Measurements from ENCODE around the gene FRMPD4. TPM values are rescaled to one million over a fixed set of nuclear protein-coding genes. Genes with fewer than 3 reads are reported as not detected.

FRMPD4 gene
- total and polyA plus RNA-seq, 2 experiments from 2014 or later: 0.19 to 0.80 TPM

- TF ChIP-seq, protein P1, sequence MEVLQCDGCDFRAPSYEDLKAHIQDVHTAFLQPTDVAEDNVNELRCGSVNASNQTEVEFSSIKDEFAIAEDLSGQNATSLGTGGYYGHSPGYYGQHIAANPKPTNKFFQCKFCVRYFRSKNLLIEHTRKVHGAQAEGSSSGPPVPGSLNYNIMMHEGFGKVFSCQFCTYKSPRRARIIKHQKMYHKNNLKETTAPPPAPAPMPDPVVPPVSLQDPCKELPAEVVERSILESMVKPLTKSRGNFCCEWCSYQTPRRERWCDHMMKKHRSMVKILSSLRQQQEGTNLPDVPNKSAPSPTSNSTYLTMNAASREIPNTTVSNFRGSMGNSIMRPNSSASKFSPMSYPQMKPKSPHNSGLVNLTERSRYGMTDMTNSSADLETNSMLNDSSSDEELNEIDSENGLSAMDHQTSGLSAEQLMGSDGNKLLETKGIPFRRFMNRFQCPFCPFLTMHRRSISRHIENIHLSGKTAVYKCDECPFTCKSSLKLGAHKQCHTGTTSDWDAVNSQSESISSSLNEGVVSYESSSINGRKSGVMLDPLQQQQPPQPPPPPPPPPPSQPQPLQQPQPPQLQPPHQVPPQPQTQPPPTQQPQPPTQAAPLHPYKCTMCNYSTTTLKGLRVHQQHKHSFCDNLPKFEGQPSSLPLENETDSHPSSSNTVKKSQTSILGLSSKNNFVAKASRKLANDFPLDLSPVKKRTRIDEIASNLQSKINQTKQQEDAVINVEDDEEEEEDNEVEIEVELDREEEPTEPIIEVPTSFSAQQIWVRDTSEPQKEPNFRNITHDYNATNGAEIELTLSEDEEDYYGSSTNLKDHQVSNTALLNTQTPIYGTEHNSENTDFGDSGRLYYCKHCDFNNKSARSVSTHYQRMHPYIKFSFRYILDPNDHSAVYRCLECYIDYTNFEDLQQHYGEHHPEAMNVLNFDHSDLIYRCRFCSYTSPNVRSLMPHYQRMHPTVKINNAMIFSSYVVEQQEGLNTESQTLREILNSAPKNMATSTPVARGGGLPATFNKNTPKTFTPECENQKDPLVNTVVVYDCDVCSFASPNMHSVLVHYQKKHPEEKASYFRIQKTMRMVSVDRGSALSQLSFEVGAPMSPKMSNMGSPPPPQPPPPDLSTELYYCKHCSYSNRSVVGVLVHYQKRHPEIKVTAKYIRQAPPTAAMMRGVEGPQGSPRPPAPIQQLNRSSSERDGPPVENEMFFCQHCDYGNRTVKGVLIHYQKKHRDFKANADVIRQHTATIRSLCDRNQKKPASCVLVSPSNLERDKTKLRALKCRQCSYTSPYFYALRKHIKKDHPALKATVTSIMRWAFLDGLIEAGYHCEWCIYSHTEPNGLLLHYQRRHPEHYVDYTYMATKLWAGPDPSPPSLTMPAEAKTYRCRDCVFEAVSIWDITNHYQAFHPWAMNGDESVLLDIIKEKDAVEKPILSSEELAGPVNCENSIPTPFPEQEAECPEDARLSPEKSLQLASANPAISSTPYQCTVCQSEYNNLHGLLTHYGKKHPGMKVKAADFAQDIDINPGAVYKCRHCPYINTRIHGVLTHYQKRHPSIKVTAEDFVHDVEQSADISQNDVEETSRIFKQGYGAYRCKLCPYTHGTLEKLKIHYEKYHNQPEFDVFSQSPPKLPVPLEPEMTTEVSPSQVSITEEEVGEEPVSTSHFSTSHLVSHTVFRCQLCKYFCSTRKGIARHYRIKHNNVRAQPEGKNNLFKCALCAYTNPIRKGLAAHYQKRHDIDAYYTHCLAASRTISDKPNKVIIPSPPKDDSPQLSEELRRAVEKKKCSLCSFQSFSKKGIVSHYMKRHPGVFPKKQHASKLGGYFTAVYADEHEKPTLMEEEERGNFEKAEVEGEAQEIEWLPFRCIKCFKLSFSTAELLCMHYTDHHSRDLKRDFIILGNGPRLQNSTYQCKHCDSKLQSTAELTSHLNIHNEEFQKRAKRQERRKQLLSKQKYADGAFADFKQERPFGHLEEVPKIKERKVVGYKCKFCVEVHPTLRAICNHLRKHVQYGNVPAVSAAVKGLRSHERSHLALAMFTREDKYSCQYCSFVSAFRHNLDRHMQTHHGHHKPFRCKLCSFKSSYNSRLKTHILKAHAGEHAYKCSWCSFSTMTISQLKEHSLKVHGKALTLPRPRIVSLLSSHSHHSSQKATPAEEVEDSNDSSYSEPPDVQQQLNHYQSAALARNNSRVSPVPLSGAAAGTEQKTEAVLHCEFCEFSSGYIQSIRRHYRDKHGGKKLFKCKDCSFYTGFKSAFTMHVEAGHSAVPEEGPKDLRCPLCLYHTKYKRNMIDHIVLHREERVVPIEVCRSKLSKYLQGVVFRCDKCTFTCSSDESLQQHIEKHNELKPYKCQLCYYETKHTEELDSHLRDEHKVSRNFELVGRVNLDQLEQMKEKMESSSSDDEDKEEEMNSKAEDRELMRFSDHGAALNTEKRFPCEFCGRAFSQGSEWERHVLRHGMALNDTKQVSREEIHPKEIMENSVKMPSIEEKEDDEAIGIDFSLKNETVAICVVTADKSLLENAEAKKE (CRISPR knock-in tag; IDR thresholded peaks at IDR 0.05): no peak
- TF ChIP-seq JUNB (IDR thresholded peaks at IDR 0.05; ENCODE audit: unreplicated experiment): no peak
- no peak for TF ChIP-seq STAT1 (IDR thresholded peaks at IDR 0.05; ENCODE audit: unreplicated experiment)
- no peak for TF ChIP-seq NANOG (IDR thresholded peaks at IDR 0.05; ENCODE audit: borderline replicate concordance)
Observed at GRCh38 chrX:12709047-12709446, 570.8 kb downstream of the FRMPD4 start (continued).

GRCh38 chrX:12711435-12712040 lies 573.3 kb downstream of the FRMPD4 start:
- ATAC-seq: no peak
- TF ChIP-seq POLR2AphosphoS5 (IDR thresholded peaks at IDR 0.05; ENCODE audit: low read depth) (no peak), STAT1 (IDR thresholded peaks at IDR 0.05; ENCODE audit: unreplicated experiment) (no peak)
- TF ChIP-seq, protein P1 (CRISPR knock-in tag; IDR thresholded peaks at IDR 0.05): no peak

More at GRCh38 chrX:12711435-12712040, 573.3 kb downstream of the FRMPD4 start:
- Histone ChIP-seq H3K36me3 (ENCODE audit: insufficient read depth) (no peaks in the 10 kb centered on the region), H3F3A (replicated peaks; ENCODE audit: low read depth) (no peaks in the 10 kb centered on the region), H3K27me3 (ENCODE audit: insufficient read depth) (no peaks in the 10 kb centered on the region), H3K9me2 (ENCODE audit: insufficient read depth) (no peaks in the 10 kb centered on the region), H3K27ac (ENCODE audit: low read depth) (no peak overlapping the region), H2AFZ (no peak overlapping the region), H3K4me2 (no peak overlapping the region), H3K4me3 (no peak overlapping the region), H3K4me1 (ENCODE audit: insufficient read depth) (no peaks in the 10 kb centered on the region), H4K20me1 (replicated peaks; ENCODE audit: insufficient read depth) (no peaks in the 10 kb centered on the region), H3K79me2 (replicated peaks; ENCODE audit: insufficient read depth) (no peaks in the 10 kb centered on the region)
- Mint-ChIP-seq H3K27ac (no peak overlapping the region), H3K4me3 (no peak overlapping the region), H3K9me3 (no peaks in the 10 kb centered on the region; the same call in 2 of the 3 replicates), H3K27me3 (ENCODE audit: insufficient read depth, low read depth, poor library complexity) (no peaks in the 10 kb centered on the region), H3K36me3 (ENCODE audit: low read depth) (no peaks in the 10 kb centered on the region), H3K4me1 (no peaks in the 10 kb centered on the region)
- no peak for DNase-seq (ENCODE audit: low spot score)

Data from GM23338 (cell line).